Measurements from ENCODE around the gene RAET1G. TPM values are rescaled to one million over a fixed set of nuclear protein-coding genes. Genes with fewer than 3 reads are reported as not detected.

Gene RAET1G
- total and polyA plus RNA-seq, 2 donors (not counting 3 experiments of a cell fraction or from before 2014, with no cell fraction given) = 1.6 to 2.1 TPM

GRCh38 chr6:149917679-149918078, 5.2 kb downstream of the RAET1G start:
- dilution Hi-C loops (cut with MboI; ENCODE audit: extremely low pct_ligation_motif_present, low sequenced_read_pairs) (no loop called here), intact Hi-C loops (cut with micrococcal nuclease) (no loop called here)
- FAIRE-seq (no peak), DNase-seq (ENCODE audit: low read depth, low spot score) (no peak)
- H3K4me1 ChIP-seq (ENCODE audit: control insufficient read depth, extremely low read depth, insufficient read depth, low read length) = no peaks in the 10 kb centered on the region
- H3K4me3 ChIP-seq (replicated peaks in 1 of 3; ENCODE audit: insufficient read depth in 1 of 3, low read depth in 1 of 3, low read length in 3 of 3) = no peak overlapping the region
- H3K79me2 ChIP-seq (ENCODE audit: control insufficient read depth, insufficient read depth, low read length) = no peaks in the 10 kb centered on the region
- H3K27me3 ChIP-seq (ENCODE audit: control insufficient read depth in 2 of 2, insufficient read depth in 2 of 2, low read length in 2 of 2) = peaks cover 15% of the 10 kb centered on the region in 2 experiments
- no peaks in the 10 kb centered on the region for H3K9me3 ChIP-seq (replicated peaks; ENCODE audit: control insufficient read depth, insufficient read depth, low read length)
- no peak overlapping the region for H3K4me2 ChIP-seq (ENCODE audit: insufficient read depth, low read length)
- H2AFZ ChIP-seq (ENCODE audit: low read depth, low read length) = no peak overlapping the region
- POLR2A ChIA-PET = no interaction called here
- TF ChIP-seq POLR2AphosphoS5 (IDR thresholded peaks at IDR 0.05; ENCODE audit: insufficient read depth, low read depth, low read length) (no peak), POLR2A (IDR thresholded peaks at IDR 0.05; ENCODE audit: low read depth, low read length) (no peak), GATA2 (IDR thresholded peaks at IDR 0.05; ENCODE audit: insufficient read depth, insufficient read length, low read depth, low read length) (no peak), CTCF (IDR thresholded peaks at IDR 0.05; ENCODE audit: extremely low read depth in 1 of 2, insufficient read depth in 1 of 2, low read depth in 1 of 2, low read length in 2 of 2) (no peak), MYC (IDR thresholded peaks at IDR 0.05; ENCODE audit: low read depth, low read length) (no peak), MAX (IDR thresholded peaks at IDR 0.05; ENCODE audit: insufficient read depth, insufficient read length) (no peak), FOS (IDR thresholded peaks at IDR 0.05; ENCODE audit: borderline replicate concordance, insufficient read depth, low read length) (no peak), JUN (IDR thresholded peaks at IDR 0.05; ENCODE audit: borderline replicate concordance, insufficient read depth, insufficient read length, low read depth) (no peak)
- no peaks in the 10 kb centered on the region for H3K9me1 ChIP-seq (replicated peaks; ENCODE audit: control insufficient read depth, extremely low read depth, insufficient read depth, low read length)
- H3K27ac ChIP-seq (ENCODE audit: insufficient read depth, low read depth, low read length) = no peak overlapping the region
- no TSS peak for BruUV-seq (replicated peaks)
- H3K9ac ChIP-seq (replicated peaks; ENCODE audit: extremely low read depth, insufficient read depth, low read length) = no peak overlapping the region
- H3K36me3 ChIP-seq (ENCODE audit: control insufficient read depth in 2 of 2, extremely low read depth in 1 of 2, insufficient read depth in 2 of 2, low read length in 2 of 2) = no peaks in the 10 kb centered on the region
- H4K20me1 ChIP-seq (replicated peaks; ENCODE audit: control insufficient read depth, extremely low read depth, insufficient read depth, low read length) = no peaks in the 10 kb centered on the region
- CTCF ChIA-PET = interaction anchor here (0.7 to 1.2 kb wide), 2 partner anchors 32 to 79 kb away, joined by 3 to 4 read pairs; no protein-coding TSS in a partner anchor

Measured in endothelial cell of umbilical vein (primary cell).